ENCODE results near the gene KCNQ1. TPM values are rescaled to one million over a fixed set of nuclear protein-coding genes. Genes with fewer than 3 reads are reported as not detected.

The KCNQ1 gene
- total and polyA plus RNA-seq, 9 of the 15 experiments (the other 6 are each of a cell fraction or from before 2014, with no cell fraction given): 0.44 TPM; not detected in 8

DNA sequence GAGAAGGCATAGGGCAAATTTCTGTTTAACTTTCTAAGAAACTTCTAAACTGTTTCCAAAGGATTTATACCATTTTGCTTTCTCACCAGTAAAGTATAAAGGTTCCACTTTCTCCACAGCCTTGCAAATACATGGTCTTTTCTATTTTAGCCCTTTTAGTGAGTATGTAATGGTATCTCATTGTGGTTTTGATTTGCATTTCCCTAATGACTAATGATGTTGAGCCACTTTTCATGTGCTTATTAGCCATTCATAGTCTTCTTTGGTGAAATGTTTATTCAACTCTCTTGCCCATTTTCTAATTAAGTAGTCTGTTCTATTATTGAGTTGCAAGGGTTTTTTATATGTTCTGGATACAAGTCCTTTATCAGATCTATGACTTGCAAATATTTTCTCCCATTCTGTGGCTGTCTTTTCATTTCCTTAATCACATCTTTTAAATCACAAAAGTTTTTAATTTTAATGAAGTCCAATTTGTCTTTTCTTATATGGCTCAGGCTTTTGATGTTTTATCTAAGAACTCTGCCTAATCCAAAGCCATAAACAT, 338.8 kb downstream of the KCNQ1 start:
- TF ChIP-seq C11orf30 (IDR thresholded peaks at IDR 0.05; ENCODE audit: low read depth) (peak; percentile 63), ZNF316 (IDR thresholded peaks at IDR 0.05) (peak; percentile 60; the same call in 1 of the 2 replicates), NR1H2 (CRISPR knock-in tag; IDR thresholded peaks at IDR 0.05) (no peak), DACH1 (IDR thresholded peaks at IDR 0.05; ENCODE audit: partially characterized antibody) (peak; percentile 51), MAFG (tag; conservative IDR thresholded peaks at IDR 0.05) (peak; percentile 45), NFE2 (IDR thresholded peaks at IDR 0.05; ENCODE audit: low read depth) (peak; percentile 55; the same call in 1 of the 2 replicates), RAD21 (CRISPR knock-in tag; conservative IDR thresholded peaks at IDR 0.05 in 1 of 2, IDR thresholded peaks at IDR 0.05 in 1 of 2) (no peak)
- Histone ChIP-seq H2AFZ (ENCODE audit: low read depth, low read length) (peak overlapping the region; percentile 96), H3K9me3 (replicated peaks; ENCODE audit: control insufficient read depth, insufficient read depth, low read depth, low read length) (peaks cover 2% of the 10 kb centered on the region; the same call in 1 of the 2 replicates), H3K9ac (ENCODE audit: insufficient read depth in 1 of 2, low read depth in 2 of 2, low read length in 2 of 2) (no peak overlapping the region), H3K4me1 (replicated peaks in 1 of 2; ENCODE audit: control insufficient read depth in 2 of 2, insufficient read depth in 2 of 2, low read length in 2 of 2) (peaks cover 43 to 49% of the 10 kb centered on the region in 2 experiments), H3K79me2 (ENCODE audit: control insufficient read depth, insufficient read depth, low read length) (no peaks in the 10 kb centered on the region), H3K27me3 (ENCODE audit: control insufficient read depth in 2 of 2, insufficient read depth in 2 of 2, low read length in 2 of 2) (no peaks in the 10 kb centered on the region), H3K9me1 (ENCODE audit: control insufficient read depth, insufficient read depth, low read length) (no peaks in the 10 kb centered on the region), H3K27ac (ENCODE audit: extremely low read depth, low read depth, low read length) (no peak overlapping the region; the same call in 1 of the 3 replicates), H3K36me3 (ENCODE audit: control insufficient read depth, insufficient read depth, low read length) (no peaks in the 10 kb centered on the region), H4K20me1 (replicated peaks; ENCODE audit: control insufficient read depth, insufficient read depth, low read length) (no peaks in the 10 kb centered on the region), H3K4me2 (ENCODE audit: insufficient read depth, low read length) (no peak overlapping the region), H3K4me3 (no peak overlapping the region)
- ChIA-PET CTCF (ENCODE audit: low intra/inter-chr PET ratio) (interaction anchor here (0.6 kb wide), 1 partner anchor 98 kb away, joined by 3 read pairs; no protein-coding TSS in a partner anchor), POLR2A (interaction anchor here (0.6 kb wide), 1 partner anchor 27 kb away, joined by 3 read pairs; no protein-coding TSS in a partner anchor)
- in situ Hi-C loops (cut with MboI) (no loop called here), intact Hi-C loops (cut with micrococcal nuclease) (no loop called here)
- BruUV-seq (replicated peaks): no TSS peak
- FAIRE-seq (no peak), DNase-seq (ENCODE audit: extremely low read depth in 1 of 4, low spot score in 3 of 4) (no peak), ATAC-seq (no peak)
